Naive B cell (primary cell): ENCODE measurements around the gene AP4S1. TPM values are rescaled to one million over a fixed set of nuclear protein-coding genes. Genes with fewer than 3 reads are reported as not detected.
"Not testable (repeated sequence)": the region's sequence is repeated elsewhere in the genome, so short reads cannot be mapped to it uniquely, and the experiment has no call there.

Experiments
- ATAC-seq, 2 donors: fragments of 150-1000 bp; cut with Tn5 transposase; 2 replicates each; pipeline ENCODE4 v1.10.0; 2021; ENCODE audit warnings: low read depth in 2 of 2, mild to moderate bottlenecking in 2 of 2, moderate library complexity in 2 of 2
- DNase-seq: peaks from one replicate; pipeline ENCODE4 v3.0.0; 2022
- H3K27ac Mint-ChIP-seq, 6 donors: one replicate each; pipeline ENCODE4 v1.8.0; 2020 to 2022; ENCODE audit warnings: mild to moderate bottlenecking in 6 of 6, mixed read lengths in 6 of 6, moderate library complexity in 5 of 6, inconsistent platforms in 2 of 6
- H3K27me3 Mint-ChIP-seq, 3 donors: one replicate each; pipeline ENCODE4 v1.8.0; 2021 to 2022; ENCODE audit warnings: mixed read lengths in 3 of 3, mild to moderate bottlenecking in 1 of 3
- H3K36me3 Mint-ChIP-seq, 2 donors: one replicate each; pipeline ENCODE4 v1.8.0; 2020 to 2022; ENCODE audit warnings: mixed read lengths in 2 of 2, inconsistent platforms in 1 of 2, mild to moderate bottlenecking in 1 of 2
- H3K4me1 Mint-ChIP-seq, 3 donors: one replicate each; pipeline ENCODE4 v1.8.0; 2020 to 2022; ENCODE audit warnings: mixed read lengths in 3 of 3, inconsistent platforms in 1 of 3, mild to moderate bottlenecking in 1 of 3, moderate library complexity in 1 of 3
- H3K4me3 Mint-ChIP-seq, 8 donors: one replicate each; pipeline ENCODE4 v1.8.0; 2020 to 2022; ENCODE audit warnings: mild to moderate bottlenecking in 8 of 8, mixed read lengths in 8 of 8, moderate library complexity in 8 of 8, inconsistent platforms in 2 of 8
- H3K9me3 Mint-ChIP-seq, 7 donors: one replicate each; pipeline ENCODE4 v1.8.0; 2020 to 2022; ENCODE audit warnings: mixed read lengths in 7 of 7, mild to moderate bottlenecking in 5 of 7, inconsistent platforms in 2 of 7, moderate library complexity in 1 of 7
- polyA plus RNA-seq, 6 donors: library from polyadenylated mRNA; unstranded; fragments of 300-500 nt; fragmentation: Illumina TruSeq; gene quantifications; one replicate each; pipeline ENCODE4 v1.2.3, GENCODE V29; 2021; ENCODE audit warnings: low read depth in 6 of 6

Gene AP4S1, protein sequence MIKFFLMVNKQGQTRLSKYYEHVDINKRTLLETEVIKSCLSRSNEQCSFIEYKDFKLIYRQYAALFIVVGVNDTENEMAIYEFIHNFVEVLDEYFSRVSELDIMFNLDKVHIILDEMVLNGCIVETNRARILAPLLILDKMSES
- 10 to 100 TPM in 2 of 6 donors, 1 to 10 TPM in 4; 6.2 to 13.5 (median 8.7) TPM for polyA plus RNA-seq

- Mint-ChIP-seq H3K9me3 (no peaks in the 10 kb centered on the region), H3K4me3 (peak within 1 kb of the TSS; percentile 92 to 99 (median 98)), H3K36me3 (peaks cover 0 to 5% of the 10 kb centered on the region in 2 donors), H3K4me1 (peaks cover 35 to 51% (median 50%) of the 10 kb centered on the region in 3 donors), H3K27ac (peak within 1 kb of the TSS; percentile 92 to 98 (median 95)), H3K27me3 (no peaks in the 10 kb centered on the region)
- DNase-seq (peak; percentile 53), ATAC-seq (peak; percentile 29 to 30)
Observed at GRCh38 chr14:31025367-31026076, at the start of gene AP4S1. TSS of gene AP4S1 (plus strand) at chr14:31025649. CDS start at chr14:31066197, 40,548 bp downstream.

GRCh38 chr14:30977752-30978151 is 47.7 kb upstream of the AP4S1 start:
- Mint-ChIP-seq H3K27me3 (no peaks in the 10 kb centered on the region), H3K9me3 (no peaks in the 10 kb centered on the region), H3K36me3 (no peaks in the 10 kb centered on the region), H3K4me1 (peaks cover 35 to 71% (median 60%) of the 10 kb centered on the region in 3 donors), H3K4me3 (no peak overlapping the region), H3K27ac (peak overlapping the region in 5 of 6 donors; percentile 0 to 87 (median 38))
- DNase-seq = no peak
- no peak for ATAC-seq

DNA sequence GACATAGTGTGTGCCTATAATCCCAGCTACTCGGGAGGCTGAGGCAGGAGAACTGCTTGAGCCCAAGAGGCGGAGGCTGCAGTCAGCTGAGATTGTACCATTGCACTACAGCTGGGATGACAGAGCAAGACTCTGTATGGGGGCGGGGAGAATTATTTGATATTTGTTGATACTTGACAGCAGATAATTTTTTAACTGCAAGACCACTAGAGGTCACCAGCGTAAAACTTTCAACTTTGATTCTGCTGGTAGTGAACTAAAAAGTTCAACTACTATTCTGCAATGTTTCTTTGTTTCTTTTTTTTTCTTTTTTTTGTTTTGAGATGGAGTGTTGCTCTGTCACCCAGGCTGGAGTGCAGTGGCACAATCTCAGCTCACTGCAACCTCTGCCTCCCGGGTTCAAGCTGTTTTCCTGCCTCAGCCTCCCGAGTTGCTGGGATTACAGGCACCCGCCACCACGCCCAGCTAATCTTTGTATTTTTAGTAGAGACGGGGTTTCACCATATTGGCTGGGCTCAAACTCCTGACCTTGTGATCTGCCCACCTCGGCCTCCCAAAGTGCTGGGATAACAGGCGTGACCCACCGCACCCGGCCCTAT is 45.2 kb upstream of the AP4S1 start:
- ATAC-seq (peak; percentile 64 to 72), DNase-seq (peak; percentile 57)
- not testable (repeated sequence) for H3K27me3 Mint-ChIP-seq, H3K9me3 Mint-ChIP-seq, H3K36me3 Mint-ChIP-seq
- Mint-ChIP-seq H3K27ac (peak overlapping the region in 4 of 6 donors; percentile 64 to 80 (median 69)), H3K4me1 (peaks cover 21 to 58% (median 43%) of the 10 kb centered on the region in 3 donors), H3K4me3 (peak overlapping the region in 4 of 8 donors; percentile 6 to 72 (median 32))

DNA sequence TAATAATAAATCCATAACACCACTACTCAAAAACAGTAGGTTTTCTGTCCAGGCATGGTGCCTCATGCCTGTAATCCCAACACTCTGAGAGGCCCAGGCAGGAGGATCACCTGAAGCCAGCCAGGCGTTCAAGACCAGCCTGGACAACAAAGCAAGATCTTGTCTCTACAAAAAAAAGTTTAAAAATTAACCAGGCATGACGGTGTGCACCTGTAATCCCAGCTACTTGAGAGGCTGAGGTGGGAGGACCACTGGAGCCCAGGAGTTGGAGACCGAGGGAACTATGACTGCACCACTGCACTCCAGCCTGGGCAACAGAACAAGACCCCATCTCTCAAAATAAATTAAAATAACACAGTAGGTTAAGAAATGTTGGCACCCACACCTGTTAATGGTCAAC is 44.5 kb upstream of the AP4S1 start:
- DNase-seq = no peak
- no peaks in the 10 kb centered on the region for H3K9me3 Mint-ChIP-seq
- no peaks in the 10 kb centered on the region for H3K27me3 Mint-ChIP-seq
- no peaks in the 10 kb centered on the region for H3K36me3 Mint-ChIP-seq
- ATAC-seq = no peak
- H3K27ac Mint-ChIP-seq = peak overlapping the region; percentile 64 to 89 (median 79)
- peak overlapping the region in 3 of 8 donors; percentile 29 to 65 (median 35) for H3K4me3 Mint-ChIP-seq
- peaks cover 14 to 54% (median 37%) of the 10 kb centered on the region in 3 donors for H3K4me1 Mint-ChIP-seq

- ATAC-seq = peak; percentile 74 to 78
- Mint-ChIP-seq H3K4me1 (peaks cover 8 to 49% (median 39%) of the 10 kb centered on the region in 3 donors), H3K4me3 (peak overlapping the region in 6 of 8 donors; percentile 8 to 76 (median 58)), H3K9me3 (no peaks in the 10 kb centered on the region), H3K27ac (peak overlapping the region in 3 of 6 donors; percentile 47 to 70 (median 62)), H3K27me3 (no peaks in the 10 kb centered on the region), H3K36me3 (no peaks in the 10 kb centered on the region)
- DNase-seq = peak; percentile 28
Observed at GRCh38 chr14:30982533-30982932, 42.9 kb upstream of the AP4S1 start.

GRCh38 chr14:30983858-30984257 is 41.6 kb upstream of the AP4S1 start:
- no peak for ATAC-seq
- Mint-ChIP-seq H3K4me1 (peaks cover 10 to 44% (median 32%) of the 10 kb centered on the region in 3 donors), H3K27ac (no peak overlapping the region), H3K9me3 (no peaks in the 10 kb centered on the region), H3K4me3 (no peak overlapping the region), H3K27me3 (no peaks in the 10 kb centered on the region), H3K36me3 (peaks cover 0 to 7% of the 10 kb centered on the region in 2 donors)
- no peak for DNase-seq

DNA sequence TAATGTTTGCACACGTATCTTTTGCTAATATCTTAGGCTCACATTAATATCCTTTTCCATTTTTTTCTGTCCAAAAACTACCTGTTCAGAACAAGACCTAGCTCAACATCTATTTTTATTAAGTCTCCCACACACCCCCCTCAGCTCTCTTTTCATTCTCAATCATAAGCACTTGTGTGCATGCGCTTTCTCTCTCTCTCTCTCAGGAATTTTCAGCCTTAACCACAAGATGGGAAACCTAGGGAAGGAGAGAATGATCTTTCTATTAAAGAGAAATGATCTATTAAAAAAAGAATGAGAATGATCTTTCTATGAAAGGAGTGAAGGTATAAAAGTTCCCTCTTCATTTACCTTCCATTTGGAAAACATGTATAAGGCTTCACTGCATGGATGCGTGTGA is 39.7 kb upstream of the AP4S1 start:
- ATAC-seq = no peak

GRCh38 chr14:30988509-30988908 is 36.9 kb upstream of the AP4S1 start:
- DNase-seq (no peak), ATAC-seq (no peak)
- Mint-ChIP-seq H3K9me3 (peaks cover 0 to 2% (median 0%) of the 10 kb centered on the region in 7 donors), H3K4me1 (peaks cover 23 to 40% (median 36%) of the 10 kb centered on the region in 3 donors), H3K27me3 (no peaks in the 10 kb centered on the region), H3K4me3 (no peak overlapping the region), H3K27ac (peak overlapping the region in 3 of 6 donors; percentile 5 to 74 (median 70)), H3K36me3 (peaks cover 0 to 11% of the 10 kb centered on the region in 2 donors)

More for the DNA sequence above, 39.7 kb upstream of the AP4S1 start:
- H3K9me3 Mint-ChIP-seq = peaks cover 0 to 2% (median 0%) of the 10 kb centered on the region in 7 donors
- no peaks in the 10 kb centered on the region for H3K27me3 Mint-ChIP-seq
- peaks cover 0 to 11% of the 10 kb centered on the region in 2 donors for H3K36me3 Mint-ChIP-seq
- DNase-seq = no peak
- H3K27ac Mint-ChIP-seq = peak overlapping the region in 2 of 6 donors; percentile 38 to 56
- H3K4me1 Mint-ChIP-seq = peaks cover 20 to 48% (median 36%) of the 10 kb centered on the region in 3 donors
- H3K4me3 Mint-ChIP-seq = peak overlapping the region in 1 of 8 donors; percentile 62

GRCh38 chr14:30990770-30991169 is 34.7 kb upstream of the AP4S1 start:
- ATAC-seq = no peak
- DNase-seq = no peak
- peaks cover 0 to 11% of the 10 kb centered on the region in 2 donors for H3K36me3 Mint-ChIP-seq
- H3K4me3 Mint-ChIP-seq = no peak overlapping the region
- peak overlapping the region in 1 of 6 donors; percentile 17 for H3K27ac Mint-ChIP-seq
- H3K27me3 Mint-ChIP-seq = no peaks in the 10 kb centered on the region
- peaks cover 0 to 2% (median 0%) of the 10 kb centered on the region in 7 donors for H3K9me3 Mint-ChIP-seq
- H3K4me1 Mint-ChIP-seq = peaks cover 30 to 50% (median 43%) of the 10 kb centered on the region in 3 donors

DNA sequence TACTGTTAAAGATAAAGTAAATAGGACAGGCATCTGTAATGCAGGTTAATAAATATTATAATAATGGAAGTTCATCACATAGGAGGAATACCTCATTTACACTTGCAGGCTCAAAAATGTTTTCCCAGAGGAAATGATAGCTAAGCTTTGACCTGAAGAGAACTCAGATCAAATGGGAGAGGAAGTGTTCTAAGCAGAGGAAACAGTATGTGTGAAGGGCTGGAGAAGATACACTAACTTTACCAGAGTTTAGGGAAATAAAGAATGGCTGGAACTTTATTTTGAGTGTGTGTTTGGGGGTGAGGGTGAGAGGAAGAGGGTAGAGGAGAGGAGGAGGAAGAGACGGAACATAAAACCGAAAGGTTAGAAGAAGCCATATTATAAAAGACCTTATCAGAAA is 34.0 kb upstream of the AP4S1 start:
- Mint-ChIP-seq H3K27ac (peak overlapping the region; percentile 13 to 96 (median 57)), H3K4me1 (peaks cover 34 to 56% (median 48%) of the 10 kb centered on the region in 3 donors), H3K36me3 (peaks cover 0 to 11% of the 10 kb centered on the region in 2 donors), H3K4me3 (peak overlapping the region in 3 of 8 donors; percentile 2 to 63 (median 12)), H3K27me3 (no peaks in the 10 kb centered on the region), H3K9me3 (peaks cover 0 to 2% (median 0%) of the 10 kb centered on the region in 7 donors)
- ATAC-seq (no peak), DNase-seq (no peak)

DNA sequence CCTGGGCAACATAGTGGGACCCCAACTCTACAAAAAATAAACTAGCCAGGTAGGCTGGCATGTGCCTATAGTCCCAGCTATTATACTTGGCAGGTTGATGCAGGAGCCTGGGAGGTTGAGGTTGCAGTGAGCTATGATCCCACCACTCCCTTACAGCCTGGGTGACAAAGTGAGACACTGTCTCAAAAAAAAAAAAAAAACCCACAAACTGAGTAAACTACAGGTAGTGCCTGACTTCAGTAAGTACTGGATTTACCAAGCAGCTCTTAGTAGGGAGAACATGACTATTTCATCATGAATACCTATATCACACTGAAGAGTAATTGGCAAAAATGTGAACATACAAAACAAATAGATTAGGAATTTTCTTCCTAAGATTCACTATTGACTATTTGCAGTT is 32.4 kb upstream of the AP4S1 start:
- ATAC-seq (no peak), DNase-seq (no peak)
- Mint-ChIP-seq H3K36me3 (peaks cover 0 to 19% of the 10 kb centered on the region in 2 donors), H3K9me3 (peaks cover 0 to 8% (median 4%) of the 10 kb centered on the region in 7 donors), H3K4me1 (peaks cover 36 to 62% (median 57%) of the 10 kb centered on the region in 3 donors), H3K4me3 (no peak overlapping the region), H3K27ac (no peak overlapping the region), H3K27me3 (no peaks in the 10 kb centered on the region)

DNA sequence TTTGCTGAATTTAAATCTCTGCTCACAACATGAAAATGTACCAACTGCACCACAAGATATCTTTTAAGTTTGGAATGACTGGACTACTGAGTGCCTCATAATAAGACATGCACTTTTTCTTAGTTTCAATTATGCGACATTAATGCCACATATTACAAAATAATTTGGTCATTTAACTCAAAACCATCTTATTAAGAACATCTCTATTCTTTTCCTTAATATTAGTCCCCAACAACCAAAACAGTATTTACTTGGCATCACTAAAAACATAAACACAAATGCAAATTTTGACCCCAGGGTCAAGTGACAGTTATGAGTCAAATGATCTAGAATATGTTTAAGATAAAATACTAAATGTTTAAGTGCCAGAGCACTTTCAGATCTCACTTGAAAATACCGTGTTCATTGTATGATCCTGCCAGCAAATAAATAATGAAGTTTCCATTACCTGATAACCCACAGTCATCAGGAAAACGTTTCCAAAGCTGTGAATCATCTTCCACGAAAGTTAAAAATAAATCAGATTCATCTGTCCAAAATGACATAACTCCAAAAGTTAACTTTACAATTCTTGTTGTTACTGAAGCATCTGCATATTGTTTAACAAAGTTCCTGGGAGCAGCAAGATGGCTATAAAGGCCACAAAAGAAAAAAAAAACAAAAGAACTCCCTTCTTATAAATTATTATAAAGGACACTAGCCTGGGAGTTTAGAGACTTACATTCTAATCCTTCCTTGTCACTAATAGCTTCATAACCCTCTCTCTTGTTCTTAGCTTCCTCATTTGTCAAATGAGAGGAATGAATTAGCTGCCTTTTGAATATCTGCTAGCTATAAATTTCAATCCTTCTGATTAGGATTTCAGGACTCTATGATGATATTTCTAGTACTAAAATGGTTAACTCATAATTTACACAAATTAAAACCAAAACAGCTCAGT is 30.5 kb upstream of the AP4S1 start:
- H3K27ac Mint-ChIP-seq = peak overlapping the region in 2 of 6 donors; percentile 17 to 66
- ATAC-seq (no peak), DNase-seq (no peak)
- no peak overlapping the region for H3K4me3 Mint-ChIP-seq
- H3K9me3 Mint-ChIP-seq = peaks cover 4 to 25% (median 13%) of the 10 kb centered on the region in 7 donors
- H3K36me3 Mint-ChIP-seq = peaks cover 8 to 26% of the 10 kb centered on the region in 2 donors
- H3K27me3 Mint-ChIP-seq = no peaks in the 10 kb centered on the region
- H3K4me1 Mint-ChIP-seq = peaks cover 29 to 57% (median 56%) of the 10 kb centered on the region in 3 donors
